Caco-2 (cell line): Measurements from ENCODE around the gene PRPF39. TPM values are rescaled to one million over a fixed set of nuclear protein-coding genes. Genes with fewer than 3 reads are reported as not detected.

Experiments used
- BruUV-seq: library from RNA; stranded (reverse); fragments of 400-500 nt; replicated peaks from 2 replicates; lab custom pipeline; 2021; lab: Mats Ljungman, UMichigan
- CTCF ChIA-PET: fragments of 300-600 bp; sonication (Branson Sonifier 250); formaldehyde crosslinking; loops from one replicate; lab custom pipeline; 2022; ENCODE audit warnings: antibody characterized with exemption; lab: Charles Lee
- POLR2A ChIA-PET: fragments of 300-600 bp; sonication (Branson Sonifier 250); formaldehyde crosslinking; loops from one replicate; lab custom pipeline; 2022; ENCODE audit warnings: antibody characterized with exemption; lab: Charles Lee
- DNase-seq, 2 experiments: peaks; one replicate each; pipeline versions ENCODE4 v3.0.0 to v3.0.0-alpha.2; 2020 to 2022
- H3K27me3 ChIP-seq: replicated peaks from 2 replicates; pipeline ENCODE4 v1.6.0; 2011; ENCODE audit warnings: low read length; ENCODE audit not compliant: control insufficient read depth, insufficient read depth
- H3K36me3 ChIP-seq: 2 replicates; pipeline ENCODE4 v1.5.1; 2011; ENCODE audit warnings: low read length; ENCODE audit not compliant: control insufficient read depth, insufficient read depth
- H3K4me1 ChIP-seq: fragments of 250-450 bp; sonication (Bioruptor Pico); 2 replicates; pipeline ENCODE4 v1.5.1; 2020; ENCODE audit warnings: mild to moderate bottlenecking
- H3K4me3 ChIP-seq: 2 replicates; pipeline ENCODE4 v1.5.1; 2011; ENCODE audit warnings: low read depth, mild to moderate bottlenecking, control low read depth, low read length
- H3K9me3 ChIP-seq: fragments of 250-450 bp; sonication (Bioruptor Pico); 2 replicates; pipeline ENCODE4 v1.5.1; 2020; ENCODE audit warnings: mild to moderate bottlenecking, moderate library complexity
- H3K27ac Mint-ChIP-seq: one replicate; pipeline ENCODE4 v1.8.0; 2022; ENCODE audit warnings: mixed read lengths; ENCODE audit not compliant: unreplicated experiment
- H3K27me3 Mint-ChIP-seq: one replicate; pipeline ENCODE4 v1.8.0; 2022; ENCODE audit warnings: mixed read lengths; ENCODE audit not compliant: insufficient read depth, unreplicated experiment
- H3K36me3 Mint-ChIP-seq: one replicate; pipeline ENCODE4 v1.8.0; 2022; ENCODE audit warnings: mild to moderate bottlenecking, mixed read lengths; ENCODE audit not compliant: insufficient read depth, unreplicated experiment
- H3K4me1 Mint-ChIP-seq: one replicate; pipeline ENCODE4 v1.8.0; 2022; ENCODE audit warnings: low read depth, mixed read lengths; ENCODE audit not compliant: unreplicated experiment
- H3K4me3 Mint-ChIP-seq: one replicate; pipeline ENCODE4 v1.8.0; 2022; ENCODE audit warnings: mild to moderate bottlenecking, moderate library complexity, mixed read lengths; ENCODE audit not compliant: unreplicated experiment
- H3K9me3 Mint-ChIP-seq: one replicate; pipeline ENCODE4 v1.8.0; 2022; ENCODE audit warnings: mixed read lengths; ENCODE audit not compliant: unreplicated experiment
- CTCF ChIP-seq, 2 experiments: fragments of 200-600 bp in 1 of 2; IDR thresholded peaks; 1 replicate in 1 of 2; 2 replicates in 1 of 2; pipeline versions ENCODE4 v1.5.1 to v1.8.0; 2011 to 2022; ENCODE audit warnings: antibody characterized with exemption in 1 of 2, control low read depth in 1 of 2, inconsistent platforms in 1 of 2, low read depth in 1 of 2, low read length in 1 of 2, mild to moderate bottlenecking in 1 of 2, moderate library complexity in 1 of 2; ENCODE audit not compliant: insufficient read depth in 1 of 2, severe bottlenecking in 1 of 2, unreplicated experiment in 1 of 2
- intact Hi-C: fragments of 100-400 bp; cut with micrococcal nuclease; formaldehyde crosslinking; loops from one replicate; pipeline ENCODE4 v1.10.0; 2022; ENCODE audit not compliant: unreplicated experiment
- total RNA-seq: library from RNA; stranded (reverse); gene quantifications from 2 replicates; pipeline ENCODE4 v1.2.3, GENCODE V29; 2022

The PRPF39 gene
- total RNA-seq, 1 experiment from 2014 or later: 22.3 TPM

- H3K4me3 ChIP-seq: no peak overlapping the region
- TF ChIP-seq CTCF (IDR thresholded peaks at IDR 0.05; ENCODE audit: insufficient read depth in 1 of 2, low read depth in 1 of 2, low read length in 1 of 2, severe bottlenecking in 1 of 2, unreplicated experiment in 1 of 2): no peak
- intact Hi-C loops: loop anchor here (2.0 kb wide), 1 partner anchor 77 kb away; the partner anchor contains the start of genes FANCM and FKBP3
- ChIA-PET CTCF (no interaction called here), POLR2A (no interaction called here)
- H3K4me1 ChIP-seq: no peaks in the 10 kb centered on the region
- H3K27ac Mint-ChIP-seq: no peak overlapping the region
- no peaks in the 10 kb centered on the region for H3K27me3 Mint-ChIP-seq
- no peaks in the 10 kb centered on the region for H3K9me3 Mint-ChIP-seq
- no TSS peak for BruUV-seq
- no peaks in the 10 kb centered on the region for H3K36me3 ChIP-seq
- H3K27me3 ChIP-seq: no peaks in the 10 kb centered on the region
- H3K36me3 Mint-ChIP-seq: no peaks in the 10 kb centered on the region
- no peaks in the 10 kb centered on the region for H3K9me3 ChIP-seq
- no peak overlapping the region for H3K4me3 Mint-ChIP-seq
- no peaks in the 10 kb centered on the region for H3K4me1 Mint-ChIP-seq
- no peak for DNase-seq
Observed at GRCh38 chr14:45057881-45058364, 26.0 kb upstream of the PRPF39 start.

- H3K27me3 Mint-ChIP-seq: no peaks in the 10 kb centered on the region
- intact Hi-C loops: no loop called here
- no peak overlapping the region for H3K4me3 ChIP-seq
- no TSS peak for BruUV-seq
- H3K27ac Mint-ChIP-seq: no peak overlapping the region
- no peaks in the 10 kb centered on the region for H3K9me3 ChIP-seq
- ChIA-PET CTCF (no interaction called here), POLR2A (no interaction called here)
- no peak overlapping the region for H3K4me3 Mint-ChIP-seq
- no peaks in the 10 kb centered on the region for H3K4me1 Mint-ChIP-seq
- no peaks in the 10 kb centered on the region for H3K36me3 Mint-ChIP-seq
- no peak for TF ChIP-seq CTCF (IDR thresholded peaks at IDR 0.05; ENCODE audit: insufficient read depth in 1 of 2, low read depth in 1 of 2, low read length in 1 of 2, severe bottlenecking in 1 of 2, unreplicated experiment in 1 of 2)
- no peak for DNase-seq
- H3K9me3 Mint-ChIP-seq: no peaks in the 10 kb centered on the region
- no peaks in the 10 kb centered on the region for H3K4me1 ChIP-seq
- H3K27me3 ChIP-seq: no peaks in the 10 kb centered on the region
- H3K36me3 ChIP-seq: no peaks in the 10 kb centered on the region
Observed at GRCh38 chr14:45060551-45060950, 23.4 kb upstream of the PRPF39 start.

GRCh38 chr14:45065540-45065939 is 18.4 kb upstream of the PRPF39 start:
- ChIA-PET CTCF (no interaction called here), POLR2A (no interaction called here)
- DNase-seq: no peak
- Histone ChIP-seq H3K36me3 (no peaks in the 10 kb centered on the region), H3K4me1 (no peaks in the 10 kb centered on the region), H3K9me3 (no peaks in the 10 kb centered on the region), H3K4me3 (no peak overlapping the region), H3K27me3 (no peaks in the 10 kb centered on the region)
- H3K27me3 Mint-ChIP-seq: no peaks in the 10 kb centered on the region
- H3K36me3 Mint-ChIP-seq: no peaks in the 10 kb centered on the region
- no peaks in the 10 kb centered on the region for H3K9me3 Mint-ChIP-seq
- intact Hi-C loops: no loop called here
- no peak for TF ChIP-seq CTCF (IDR thresholded peaks at IDR 0.05; ENCODE audit: insufficient read depth in 1 of 2, low read depth in 1 of 2, low read length in 1 of 2, severe bottlenecking in 1 of 2, unreplicated experiment in 1 of 2)
- H3K27ac Mint-ChIP-seq: no peak overlapping the region
- H3K4me1 Mint-ChIP-seq: no peaks in the 10 kb centered on the region
- BruUV-seq: no TSS peak
- H3K4me3 Mint-ChIP-seq: no peak overlapping the region
